HG03045 (cell line): Measurements from ENCODE around the gene C17orf75.
A peak's percentile ranks its signal among the peaks of the same experiment; 100 is the strongest.
"Not testable (repeated sequence)": the region's sequence is repeated elsewhere in the genome, so short reads cannot be mapped to it uniquely, and the experiment has no call there.

Experiments
- ATAC-seq: cut with Tn5 transposase; IDR thresholded peaks from one replicate; pipeline ENCODE4 v1.9.1; 2021; ENCODE audit warnings: mild to moderate bottlenecking, moderate library complexity; ENCODE audit not compliant: unreplicated experiment

C17orf75 gene, protein sequence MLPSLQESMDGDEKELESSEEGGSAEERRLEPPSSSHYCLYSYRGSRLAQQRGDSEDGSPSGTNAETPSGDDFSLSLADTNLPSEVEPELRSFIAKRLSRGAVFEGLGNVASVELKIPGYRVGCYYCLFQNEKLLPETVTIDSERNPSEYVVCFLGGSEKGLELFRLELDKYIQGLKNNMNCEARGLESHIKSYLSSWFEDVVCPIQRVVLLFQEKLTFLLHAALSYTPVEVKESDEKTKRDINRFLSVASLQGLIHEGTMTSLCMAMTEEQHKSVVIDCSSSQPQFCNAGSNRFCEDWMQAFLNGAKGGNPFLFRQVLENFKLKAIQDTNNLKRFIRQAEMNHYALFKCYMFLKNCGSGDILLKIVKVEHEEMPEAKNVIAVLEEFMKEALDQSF

DNA sequence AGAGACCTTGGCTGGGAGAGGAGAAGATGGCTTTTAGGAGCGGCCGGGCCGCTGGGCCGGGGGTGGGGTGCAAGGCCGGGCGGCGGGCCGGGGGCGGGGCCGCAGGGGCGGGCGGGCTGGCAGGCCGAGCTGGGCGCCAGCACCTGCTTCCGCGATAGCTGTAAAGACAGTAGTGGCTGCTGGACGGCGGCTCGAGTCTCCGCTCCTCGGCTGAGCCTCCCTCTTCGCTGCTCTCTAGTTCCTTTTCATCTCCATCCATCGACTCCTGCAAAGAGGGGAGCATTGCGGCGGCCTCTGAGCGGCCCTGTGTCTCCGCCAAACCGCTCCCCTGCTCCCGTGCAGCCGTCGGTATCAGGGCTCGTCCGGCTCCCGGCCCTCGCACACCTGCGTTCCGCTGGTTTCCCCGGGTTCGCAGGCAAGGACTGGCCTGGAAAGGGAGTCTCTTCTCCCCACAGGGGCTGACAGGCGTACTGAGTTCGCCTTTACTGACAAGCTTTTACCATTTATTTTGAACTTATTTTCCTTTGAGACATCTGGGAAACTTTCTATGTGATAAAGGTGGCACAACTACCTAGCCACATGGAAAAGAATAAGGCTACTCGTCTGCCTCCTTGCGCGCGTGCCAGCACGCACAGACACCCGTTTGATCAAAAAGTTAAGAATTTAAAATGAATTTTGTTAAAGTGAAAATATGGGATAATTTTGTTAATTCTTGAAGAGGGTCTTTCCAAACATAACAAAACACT is at the start of gene C17orf75:
Gene C17orf75 (minus strand): TSS at position 317 of the 746 bp plus-strand sequence. CDS start 34 bp downstream, at position 283.
- ATAC-seq: peak; percentile 86

DNA sequence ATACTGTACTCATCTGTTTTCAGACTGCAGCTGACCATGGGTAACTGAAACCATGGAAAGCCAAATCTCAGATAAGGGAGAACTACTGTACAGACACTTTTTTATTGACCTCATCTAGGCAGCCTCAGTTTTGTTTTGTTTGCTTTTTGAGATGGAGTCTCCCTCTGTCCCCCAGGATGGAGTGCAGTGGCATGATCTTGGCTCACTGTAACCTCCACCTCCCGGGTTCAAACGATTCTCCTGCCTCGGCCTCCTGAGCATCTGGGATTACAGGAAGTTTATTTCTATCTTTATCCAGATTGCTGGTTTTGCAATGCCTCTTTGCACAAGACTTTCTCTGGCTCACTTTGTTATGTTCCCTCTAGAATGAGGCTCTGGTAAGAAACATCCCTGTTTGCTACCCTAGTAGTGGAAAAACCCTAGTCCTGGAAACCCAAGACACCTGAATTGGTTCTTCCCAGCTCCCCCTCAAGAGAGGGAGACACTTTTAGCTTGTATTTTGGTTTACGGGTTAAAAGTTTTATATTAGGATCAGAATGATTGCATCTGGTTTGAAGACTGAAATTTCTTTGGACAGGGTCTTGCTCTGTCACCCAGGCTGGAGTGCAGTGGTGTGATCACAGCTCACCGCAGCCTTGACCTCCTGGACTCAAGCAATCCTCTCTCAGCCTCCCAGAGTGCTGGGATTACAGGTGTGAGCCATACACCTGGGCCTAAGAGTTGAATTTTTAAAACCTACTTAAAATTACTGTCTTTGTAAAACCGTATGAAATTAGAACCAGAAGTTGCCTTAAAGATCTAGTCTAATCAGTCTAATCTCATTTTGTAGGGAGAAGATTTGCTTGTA is 46.9 kb upstream of the C17orf75 start:
- ATAC-seq: no peak

DNA sequence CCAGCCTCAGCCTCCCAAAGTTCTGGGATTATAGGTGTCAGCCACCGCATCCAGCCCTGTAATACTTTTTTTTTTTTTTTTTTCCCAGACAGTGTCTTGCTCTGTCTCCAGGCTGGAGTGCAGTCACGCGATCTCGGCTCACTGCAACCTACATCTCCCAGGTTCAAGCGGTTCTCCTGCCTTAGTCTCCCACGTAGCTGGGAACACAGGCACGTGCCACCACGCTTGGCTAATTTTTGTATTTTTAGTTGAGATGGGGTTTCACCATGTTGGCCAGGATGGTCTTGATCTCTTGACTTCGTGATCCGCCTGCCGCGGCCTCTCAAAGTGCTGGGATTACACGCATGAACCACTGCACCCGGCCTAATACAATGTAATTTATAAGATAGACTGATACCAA is 46.2 kb upstream of the C17orf75 start:
- ATAC-seq: not testable (repeated sequence)

DNA sequence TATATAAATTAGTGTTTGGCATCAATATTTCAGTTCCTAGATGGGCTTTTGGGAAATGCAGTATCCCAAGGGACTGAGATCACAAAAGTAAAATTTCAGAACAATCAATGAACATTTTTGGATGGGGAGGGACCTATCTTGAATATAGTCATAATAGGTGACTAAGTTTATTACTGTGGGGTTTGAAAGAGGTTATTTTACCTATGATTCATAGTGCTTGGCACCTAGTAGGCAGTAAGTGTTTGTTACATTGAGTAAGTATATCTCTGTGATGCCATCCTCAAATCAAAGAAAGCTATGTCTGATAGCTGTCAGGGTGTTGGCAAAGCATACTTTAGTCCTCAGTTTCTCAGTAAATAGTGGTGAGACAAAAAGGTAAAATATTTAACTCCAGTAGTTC is 44.9 kb upstream of the C17orf75 start:
- ATAC-seq: no peak

DNA sequence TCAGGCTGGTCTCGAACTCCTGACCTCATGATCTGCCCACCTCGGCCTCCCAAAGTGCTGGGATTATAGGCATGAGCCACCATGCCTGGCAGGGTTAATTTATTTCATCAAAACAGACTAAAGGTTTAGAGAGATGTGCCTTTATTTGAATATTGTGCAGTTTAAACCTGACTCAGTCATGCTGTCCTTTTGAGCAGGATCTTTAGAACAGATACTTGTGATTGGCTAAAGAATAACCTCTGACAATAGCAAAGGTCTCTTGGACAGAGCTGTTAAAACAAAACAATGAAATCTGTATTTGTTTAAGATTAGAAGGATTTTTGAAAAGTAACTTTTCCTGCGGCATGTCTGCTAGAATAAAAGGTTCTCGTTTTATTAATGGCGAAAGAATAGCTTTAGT is 44.0 kb upstream of the C17orf75 start:
- ATAC-seq: no peak

DNA sequence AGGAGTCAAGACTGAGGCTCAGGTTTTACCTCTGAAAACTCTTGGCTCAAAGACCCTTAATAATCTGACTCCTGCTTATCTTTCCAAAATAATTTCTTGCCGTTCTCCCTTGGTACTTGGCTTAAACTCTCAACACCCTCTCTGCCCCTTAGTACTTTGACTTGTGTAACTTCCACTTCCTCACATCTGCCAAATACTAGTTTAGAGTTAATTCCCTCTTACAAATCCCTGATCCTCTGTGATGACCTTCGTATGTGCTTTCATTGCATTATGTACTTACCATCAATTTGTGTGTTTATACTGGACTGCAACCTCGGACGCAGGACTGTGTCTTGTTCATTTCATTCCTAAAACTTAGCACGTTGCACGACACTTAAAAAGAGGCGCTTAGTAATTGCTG is 43.1 kb upstream of the C17orf75 start:
- ATAC-seq: no peak

DNA sequence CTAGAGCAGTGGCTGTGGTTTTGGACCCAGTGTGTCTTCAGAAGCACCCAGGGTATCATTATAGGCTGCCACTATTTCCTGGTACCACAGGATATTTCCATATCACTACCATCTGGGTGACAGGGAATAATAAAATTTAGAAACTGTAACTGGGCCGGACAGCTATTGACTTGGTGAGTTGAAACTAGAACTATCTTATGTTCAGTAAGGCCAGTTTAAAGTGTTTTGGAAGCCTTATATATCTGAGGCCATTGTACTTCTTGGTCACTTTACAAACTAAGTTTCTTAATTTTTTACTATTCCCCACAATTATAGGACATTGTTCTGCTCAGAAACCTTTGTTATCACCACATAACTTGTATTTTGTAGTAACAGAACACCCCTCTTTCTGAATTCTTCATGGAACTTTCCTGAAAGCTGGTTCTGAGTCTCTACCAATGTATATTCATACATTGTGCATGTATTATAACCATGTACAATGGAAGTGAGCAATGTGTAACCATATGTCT is 42.0 kb upstream of the C17orf75 start:
- ATAC-seq: no peak

DNA sequence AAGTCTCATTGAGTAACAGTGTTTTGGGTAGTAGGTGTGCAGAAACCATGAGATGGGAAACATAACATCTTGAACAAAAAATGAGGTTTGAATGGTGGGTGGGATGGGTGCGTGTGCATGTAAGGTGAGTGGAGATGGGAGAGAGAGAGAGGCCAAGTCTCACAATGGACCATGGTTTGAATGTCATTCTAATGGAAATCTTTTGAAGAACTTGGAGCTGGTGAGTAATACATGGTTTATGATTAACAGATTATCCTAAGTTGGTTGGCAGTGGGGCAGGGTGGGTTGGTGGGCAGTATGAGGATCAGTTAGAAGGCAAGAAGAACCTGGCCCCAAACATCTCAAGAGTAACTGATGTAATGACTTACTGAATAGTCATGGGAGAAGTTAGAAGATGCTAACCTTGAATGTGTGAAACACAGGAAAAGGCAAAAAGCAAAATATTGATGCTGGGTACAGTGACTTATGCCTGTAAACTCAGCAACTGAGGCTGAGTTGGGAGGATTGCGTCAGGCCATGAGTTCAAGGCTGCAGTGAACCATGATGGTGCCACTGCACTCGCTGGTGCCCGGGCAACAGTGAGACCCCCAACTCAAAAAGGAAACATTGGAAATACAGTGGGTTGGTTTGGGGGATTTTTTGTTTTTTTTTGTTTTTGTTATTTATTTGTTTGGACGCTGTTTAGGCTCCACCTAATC is 40.7 kb upstream of the C17orf75 start:
- ATAC-seq: no peak

DNA sequence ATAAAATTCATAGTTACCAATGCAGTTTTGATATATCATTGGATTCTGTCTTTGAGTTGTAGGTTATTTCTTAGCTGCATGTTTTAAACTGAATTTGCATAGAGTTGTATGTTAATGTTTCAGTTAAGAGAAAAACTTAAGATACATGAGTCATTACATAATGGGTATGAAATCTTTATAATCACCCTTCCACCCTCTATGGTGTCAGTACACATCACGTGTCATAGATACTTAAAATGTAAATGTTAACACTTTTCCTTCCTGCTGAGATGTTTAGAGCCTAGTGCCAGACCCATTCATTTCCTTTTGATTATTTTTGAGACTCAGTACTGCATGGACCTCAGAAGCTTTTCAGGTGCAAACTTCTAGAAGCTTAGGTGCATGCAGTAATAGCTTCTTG is 28.5 kb upstream of the C17orf75 start:
- no peak for ATAC-seq

DNA sequence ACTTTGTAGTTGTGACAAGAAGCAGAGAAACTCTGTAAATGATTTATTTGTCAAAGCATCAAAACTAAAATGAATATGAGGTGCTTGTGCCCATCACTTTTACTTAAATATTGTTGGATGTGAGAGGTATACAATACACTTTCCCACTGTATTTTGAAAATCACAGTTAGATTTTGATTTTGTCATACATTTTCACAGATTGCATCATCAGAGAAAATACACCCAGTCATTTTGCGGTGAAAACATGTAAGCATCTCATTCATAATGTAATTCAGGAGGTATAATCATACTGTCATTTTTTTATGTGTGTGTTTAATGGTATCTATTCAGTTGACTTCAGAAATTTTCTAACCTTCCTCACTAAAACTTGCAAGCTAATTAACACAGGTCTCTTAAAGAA is 19.3 kb upstream of the C17orf75 start:
- ATAC-seq: no peak

DNA sequence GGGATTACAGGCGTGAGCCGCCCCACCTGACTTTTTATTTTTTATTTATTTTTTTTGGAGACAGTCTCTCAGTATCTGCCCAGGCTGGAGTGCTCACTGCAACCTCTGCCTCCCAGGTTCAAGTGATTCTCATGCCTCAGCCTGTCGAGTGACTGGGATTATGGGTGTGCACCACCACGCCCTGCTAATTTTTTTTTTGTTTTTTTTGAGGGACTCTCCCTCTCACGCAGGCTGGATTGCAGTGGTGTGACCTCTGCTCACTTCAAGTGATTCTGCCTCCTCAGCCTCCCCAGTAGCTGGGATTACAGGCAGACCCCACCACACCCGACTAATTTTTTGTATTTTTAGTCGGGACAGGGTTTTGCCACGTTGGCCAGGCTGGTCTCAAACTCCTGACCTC is 15.6 kb upstream of the C17orf75 start:
- ATAC-seq: no peak

DNA sequence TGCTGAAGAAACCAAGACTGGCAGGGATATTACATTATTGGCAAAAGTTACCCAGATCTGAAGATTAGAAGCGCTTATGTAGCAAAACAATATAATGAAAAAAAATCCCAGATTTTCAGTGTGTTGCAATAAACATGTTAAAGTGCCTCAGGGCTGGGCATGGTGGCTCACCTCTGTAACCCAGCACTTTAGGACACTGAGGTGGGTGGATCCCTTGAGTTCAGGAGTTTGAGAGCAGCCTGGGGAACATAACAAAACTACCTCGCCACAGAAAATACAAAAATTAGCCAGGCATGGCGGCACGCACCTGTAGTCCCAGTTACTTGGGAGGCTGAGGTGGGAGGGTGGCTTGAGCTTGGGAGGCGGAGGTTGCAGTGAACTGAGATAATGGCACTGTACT is 14.8 kb upstream of the C17orf75 start:
- ATAC-seq: no peak

DNA sequence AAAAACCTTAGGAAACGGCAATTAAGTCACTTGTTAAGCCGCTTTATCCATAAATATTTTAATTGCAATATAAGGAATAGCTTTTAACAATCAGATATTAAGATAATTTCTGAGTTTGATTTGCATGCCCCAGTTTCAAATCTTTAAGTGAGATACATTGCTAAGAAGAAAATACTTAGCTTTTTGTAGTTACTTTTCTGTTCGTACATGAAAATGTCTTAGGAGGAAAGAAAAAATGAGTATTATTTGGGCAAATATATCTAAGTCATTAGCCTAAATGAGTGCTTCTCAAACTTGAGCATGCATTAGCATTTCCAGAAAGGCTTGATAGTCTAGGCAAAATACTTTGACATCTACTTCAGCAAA is 14.4 kb upstream of the C17orf75 start:
- no peak for ATAC-seq

DNA sequence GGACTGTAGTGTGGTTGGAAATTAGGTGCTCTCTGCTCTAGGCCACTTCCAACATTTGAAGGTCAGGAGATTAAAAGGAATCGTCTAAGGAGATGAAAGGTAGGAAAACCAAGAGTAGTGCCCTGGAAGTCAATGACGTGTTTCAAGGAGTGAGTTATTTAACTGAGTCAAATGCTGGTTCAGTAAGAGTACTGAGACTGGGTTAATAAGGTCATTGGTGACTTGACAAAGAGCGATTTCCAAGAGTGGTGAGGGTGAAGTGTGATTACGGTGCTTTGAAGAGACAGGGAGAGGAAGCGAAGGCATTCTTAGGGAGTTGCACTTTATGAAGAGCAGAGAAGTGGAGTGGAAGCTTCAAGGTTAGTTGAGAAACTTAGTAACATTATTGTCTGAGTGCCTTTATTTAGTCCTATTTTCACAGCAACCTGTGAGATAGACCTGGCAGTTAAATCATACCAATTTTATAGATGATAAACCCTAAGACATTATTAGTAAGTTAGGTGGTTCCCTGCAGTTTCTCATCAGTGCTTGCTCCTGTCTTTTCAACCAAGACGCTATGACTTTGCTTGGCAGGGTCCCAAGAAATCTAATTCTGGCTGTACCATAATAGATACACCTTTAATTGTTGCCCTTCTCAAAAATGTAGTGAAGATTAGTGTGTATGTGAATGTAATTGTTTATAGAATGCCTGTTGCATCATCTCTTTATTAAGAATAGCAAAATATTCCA is 13.8 kb upstream of the C17orf75 start:
- ATAC-seq: no peak

DNA sequence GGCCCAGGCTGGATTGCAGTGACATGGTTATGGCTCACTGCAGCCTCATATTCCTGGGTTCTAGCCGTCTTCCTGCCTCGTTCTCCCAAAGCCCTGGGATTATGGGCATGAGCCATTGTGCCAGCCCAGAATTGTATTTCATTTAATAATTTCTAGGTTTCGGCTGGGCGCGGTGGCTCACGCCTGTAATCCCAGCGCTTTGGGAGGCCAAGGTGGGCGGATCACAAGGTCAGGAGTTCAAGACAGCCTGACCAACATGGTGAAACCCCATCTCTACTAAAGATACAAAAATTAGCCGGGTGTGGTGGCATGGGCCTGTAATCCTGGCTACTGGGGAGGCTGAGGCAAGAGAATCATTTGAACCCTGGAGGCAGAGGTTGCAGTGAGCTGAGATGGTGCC is 10.8 kb upstream of the C17orf75 start:
- not testable (repeated sequence) for ATAC-seq

DNA sequence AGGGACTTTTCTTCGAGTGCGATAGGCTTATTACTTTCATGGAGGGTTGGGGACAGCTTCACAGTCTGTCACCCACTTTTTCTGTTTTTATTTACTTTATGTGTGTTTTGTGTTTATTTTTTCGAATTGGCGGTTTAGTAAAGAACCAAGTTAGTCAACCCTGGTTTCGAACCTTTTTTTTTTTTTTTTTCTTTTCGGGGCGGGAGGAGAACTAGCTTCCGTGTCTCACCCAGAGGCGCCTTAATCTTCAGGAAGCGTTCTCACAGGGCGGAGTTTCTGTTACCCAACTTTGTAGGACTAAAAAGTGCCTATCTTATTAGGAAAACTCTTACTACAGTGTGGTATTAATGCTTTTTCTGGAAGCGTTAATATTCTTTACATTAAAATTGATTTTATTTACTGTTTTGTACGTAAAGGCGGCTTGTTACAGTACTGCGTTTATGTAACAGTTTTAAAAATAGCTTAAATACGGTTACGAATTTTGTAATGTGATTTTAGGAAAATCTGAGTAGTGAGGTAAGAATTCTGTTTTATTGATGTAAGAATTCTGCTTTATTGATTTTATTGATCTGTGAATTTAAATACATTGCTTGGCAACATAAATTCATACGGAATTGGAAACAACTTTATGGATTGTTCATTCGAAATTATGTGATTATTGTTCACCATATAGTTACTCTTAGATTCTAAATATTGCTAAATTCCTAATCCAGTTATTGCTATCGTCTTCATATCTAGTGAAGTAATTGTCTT is 8.9 kb upstream of the C17orf75 start:
- no peak for ATAC-seq

DNA sequence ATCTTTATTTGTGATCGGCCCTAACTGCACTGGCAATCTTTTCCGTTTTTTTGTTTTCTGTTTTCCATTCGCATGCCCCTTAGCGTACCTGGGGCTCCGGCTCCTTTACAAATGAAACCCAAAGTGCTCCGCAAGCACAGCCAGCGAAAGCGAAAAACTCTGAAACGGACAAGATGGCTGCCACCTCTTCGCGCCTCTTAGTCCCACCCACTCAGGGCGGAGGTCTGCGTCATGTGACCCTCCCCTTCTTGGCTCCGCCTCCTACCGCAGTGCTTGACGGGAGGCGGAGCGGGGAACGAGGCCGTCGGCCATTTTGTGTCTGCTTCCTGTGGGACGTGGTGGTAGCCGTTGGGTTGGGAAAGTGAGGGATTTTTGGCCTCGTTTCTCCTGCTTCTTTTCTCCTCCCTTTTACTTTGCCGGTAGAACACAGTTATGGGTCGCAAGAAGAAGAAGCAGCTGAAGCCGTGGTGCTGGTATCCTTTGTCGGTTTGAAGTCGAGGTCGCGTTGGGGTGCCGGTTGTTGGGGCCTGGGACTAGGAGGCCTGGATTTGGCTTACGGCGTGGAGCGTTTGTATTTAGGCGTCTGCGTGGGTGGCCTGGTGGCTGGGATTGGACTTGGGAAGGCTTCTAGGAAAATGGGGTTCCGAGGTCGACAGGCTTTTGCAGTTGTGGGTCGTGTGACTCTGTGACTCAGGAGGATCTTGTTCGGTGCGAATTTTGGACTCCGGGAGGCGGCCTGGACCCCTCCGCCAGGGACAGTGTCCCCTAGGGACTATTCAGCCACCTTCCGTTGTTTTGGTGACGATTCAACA is 8.1 kb upstream of the C17orf75 start, which contains the start of gene ZNF207:
Gene ZNF207 (plus strand): TSS at position 304 of the 812 bp plus-strand sequence. CDS start 129 bp downstream, at position 433.
- ATAC-seq: peak; percentile 88

DNA sequence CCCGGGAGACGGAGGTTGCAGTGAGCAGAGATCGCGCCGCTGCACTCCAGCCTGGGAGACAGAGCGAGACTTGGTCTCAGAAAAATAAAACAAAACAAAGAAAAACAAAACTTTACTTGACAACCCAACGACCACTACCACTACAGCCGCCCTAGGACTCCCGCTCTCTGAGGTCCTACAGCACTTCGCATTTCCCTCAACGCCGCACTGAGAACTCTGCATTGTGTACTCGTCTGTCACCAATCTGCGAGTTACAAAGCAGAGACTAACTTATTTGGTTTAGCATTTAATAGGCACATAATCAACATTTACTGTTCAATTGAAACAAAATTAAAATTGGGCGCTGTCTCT is 7.5 kb upstream of the C17orf75 start:
- ATAC-seq: no peak

DNA sequence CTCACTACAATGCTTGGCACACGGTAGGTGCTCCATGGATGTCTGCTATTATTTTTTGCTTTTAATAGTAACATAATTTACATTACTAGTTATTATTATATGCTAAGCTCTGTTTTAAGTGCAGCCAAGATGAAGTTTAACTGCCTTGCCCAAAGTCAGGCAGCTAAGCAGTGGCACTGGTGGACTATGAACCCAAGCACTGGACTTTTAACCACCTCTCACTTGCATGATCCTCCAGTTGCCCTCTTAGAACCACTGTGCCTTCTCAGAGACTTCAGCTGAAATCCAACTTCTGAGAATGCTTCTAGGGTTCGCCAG is 6.5 kb upstream of the C17orf75 start:
- ATAC-seq: no peak
